HG02938 (cell line): ENCODE results near the gene STS.
A peak's percentile ranks its signal among the peaks of the same experiment; 100 is the strongest.

ENCODE experiments used
- ATAC-seq: cut with Tn5 transposase; IDR thresholded peaks from one replicate; pipeline ENCODE4 v1.9.1; 2021; ENCODE audit warnings: mild to moderate bottlenecking, moderate library complexity; ENCODE audit not compliant: unreplicated experiment

Gene STS

GRCh38 chrX:7134981-7135380 is 12.5 kb upstream of the STS start:
- no peak for ATAC-seq

DNA sequence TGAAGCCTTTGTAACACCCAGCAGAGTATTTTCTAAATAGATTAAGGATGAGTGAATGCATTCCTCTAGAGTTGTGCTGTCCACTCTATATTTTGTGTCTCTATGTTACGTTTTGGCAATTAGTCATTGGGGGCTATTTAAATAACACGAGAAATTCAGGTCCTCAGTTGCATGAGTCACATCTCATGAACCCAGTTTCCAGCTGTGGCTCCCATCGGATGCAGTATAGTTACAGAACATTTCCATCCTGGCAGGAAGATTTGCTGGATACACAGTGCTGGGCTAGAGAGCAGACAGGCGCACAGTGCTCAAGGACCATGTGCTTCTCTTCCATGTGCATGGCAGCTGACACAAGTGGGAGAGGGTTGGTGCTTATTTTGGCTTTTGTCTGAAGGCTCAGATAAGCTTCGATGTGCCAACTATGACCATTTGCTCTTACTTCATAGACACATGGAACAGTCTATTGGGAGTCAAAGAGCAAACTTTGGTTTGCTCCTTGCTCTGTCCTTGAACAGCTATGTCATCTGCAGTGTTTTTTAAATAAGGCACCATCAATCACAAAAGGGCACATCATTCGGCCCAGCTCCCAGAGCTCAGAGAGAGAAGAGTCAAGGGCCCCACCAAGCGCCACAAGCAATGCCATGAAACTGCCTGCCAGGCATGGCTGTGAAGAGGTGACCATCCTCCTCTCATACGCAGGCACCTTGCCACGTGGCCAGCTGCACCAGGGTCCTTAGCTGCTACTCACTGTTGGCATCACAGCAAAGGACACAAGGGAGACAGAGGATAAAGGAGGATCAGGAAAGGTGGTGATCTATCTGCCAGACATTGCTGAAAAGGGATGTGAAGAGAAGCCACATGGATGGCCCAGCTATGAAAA is 8.1 kb upstream of the STS start:
- no peak for ATAC-seq

DNA sequence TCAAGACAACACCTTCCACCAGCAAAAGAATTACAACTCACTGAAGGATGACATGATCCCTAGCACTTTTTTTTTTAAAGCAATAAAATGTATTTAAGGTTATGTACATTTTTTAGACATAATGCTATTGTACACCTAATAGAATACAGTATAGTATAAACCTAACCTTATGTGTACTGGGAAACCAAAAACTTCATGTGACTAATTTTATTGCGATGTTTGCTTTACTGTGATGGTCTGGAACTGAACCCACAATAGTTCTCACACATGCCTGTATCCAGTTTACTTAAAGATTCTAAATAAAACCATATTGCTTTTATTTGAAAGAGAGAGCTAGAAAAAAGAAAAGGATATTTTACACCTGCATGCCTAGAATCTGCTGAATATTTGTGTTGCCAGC is 4.4 kb upstream of the STS start:
- ATAC-seq = no peak

GRCh38 chrX:7143941-7144525 is 3.5 kb upstream of the STS start:
- ATAC-seq = no peak

DNA sequence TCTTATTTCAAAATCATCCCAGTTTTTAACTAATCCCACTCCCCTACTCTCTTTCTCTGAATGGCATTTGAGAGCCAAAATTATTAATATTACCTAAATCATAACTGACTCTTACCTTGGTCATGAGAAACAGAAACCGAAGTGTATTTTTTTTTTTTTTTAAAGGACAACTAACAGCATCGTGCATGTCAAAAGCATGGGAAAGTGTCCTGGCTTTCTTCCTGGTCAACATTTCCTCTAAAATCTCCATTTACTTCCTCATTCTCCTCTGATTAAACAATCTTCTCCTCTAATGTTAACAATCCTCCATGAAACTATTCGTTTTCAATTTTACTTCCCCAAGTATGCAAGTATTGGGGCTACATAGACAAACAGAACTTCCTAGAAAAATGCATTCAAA is 2.1 kb upstream of the STS start:
- ATAC-seq = no peak

GRCh38 chrX:7146020-7146702 is 1.4 kb upstream of the STS start:
- no peak for ATAC-seq

- peak; percentile 15 for ATAC-seq
These were observed 654 bp upstream of the STS start for GRCh38 chrX:7146703-7147412.

DNA sequence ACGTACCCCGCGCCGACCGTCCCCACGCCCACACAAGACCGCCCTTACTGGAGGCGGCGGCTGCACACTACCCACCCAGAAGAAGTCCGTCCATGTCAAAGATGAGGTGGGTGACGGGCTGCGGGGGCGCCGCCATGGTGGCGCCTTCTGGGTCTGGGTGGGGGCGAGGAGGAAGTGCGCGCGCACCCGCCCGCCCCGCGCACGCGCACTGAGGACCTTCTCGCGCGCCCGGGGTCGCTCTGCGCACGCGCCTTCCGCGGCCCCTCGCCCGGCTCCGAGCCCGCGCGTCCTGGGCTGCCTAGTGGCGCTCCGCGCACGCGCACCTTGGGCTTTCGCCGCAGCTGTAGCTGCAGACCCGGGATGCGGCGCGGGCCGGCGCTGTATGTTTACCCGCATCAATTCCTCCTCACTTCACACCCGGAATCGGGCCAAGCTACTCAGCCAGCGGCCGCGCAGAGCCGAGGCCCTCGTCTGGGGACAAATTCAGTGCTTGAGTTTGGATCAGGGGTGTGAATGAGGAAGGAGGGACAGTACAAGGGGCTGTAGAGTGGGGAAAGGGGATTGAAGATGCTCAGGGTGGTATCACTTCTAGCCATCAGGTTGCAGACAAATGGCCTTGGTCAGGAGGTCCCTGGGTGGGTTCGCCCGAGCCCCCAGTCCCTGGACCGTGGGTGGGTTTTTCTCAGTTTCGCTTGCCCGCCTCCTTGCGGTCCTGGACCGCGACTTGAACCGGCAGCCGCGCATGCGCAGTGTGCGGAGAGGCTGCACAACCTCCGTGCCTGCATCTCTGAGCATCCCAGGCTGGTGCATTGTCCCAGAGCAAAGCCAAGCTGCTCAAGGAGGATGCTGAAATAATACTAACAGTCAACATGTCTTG is 704 bp downstream of the STS start, which contains the start of gene PUDP:
TSS of gene PUDP (minus strand) at position 176 of the 877 bp plus-strand sequence. CDS start at position 136, 40 bp downstream.
- peak; percentile 61 for ATAC-seq

DNA sequence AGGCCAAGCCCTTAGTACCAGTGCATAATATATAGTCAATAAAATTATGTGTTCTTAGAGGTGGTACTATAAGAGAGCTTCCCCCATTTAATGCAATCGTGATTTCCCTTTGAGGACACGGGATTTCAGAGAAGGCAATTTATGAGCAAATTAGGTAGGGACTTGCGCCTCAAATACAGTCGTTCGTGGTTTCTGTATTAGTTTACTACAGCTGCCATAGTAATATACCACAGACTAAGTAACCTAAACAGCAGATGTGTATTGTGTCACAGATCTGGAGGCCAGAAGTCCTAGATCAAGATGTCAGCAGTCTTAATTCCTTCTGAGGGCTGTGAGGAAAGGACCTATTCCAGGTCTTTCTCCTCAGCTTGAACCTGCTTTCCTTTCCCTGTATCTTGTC is 1.9 kb downstream of the STS start:
- peak; percentile 23 for ATAC-seq

GRCh38 chrX:7153231-7153630 is 5.7 kb downstream of the STS start:
- no peak for ATAC-seq

- ATAC-seq = no peak
These were observed 6.6 kb downstream of the STS start for GRCh38 chrX:7154041-7154597.

- no peak for ATAC-seq
These were observed 7.7 kb downstream of the STS start for GRCh38 chrX:7155163-7155562.

DNA sequence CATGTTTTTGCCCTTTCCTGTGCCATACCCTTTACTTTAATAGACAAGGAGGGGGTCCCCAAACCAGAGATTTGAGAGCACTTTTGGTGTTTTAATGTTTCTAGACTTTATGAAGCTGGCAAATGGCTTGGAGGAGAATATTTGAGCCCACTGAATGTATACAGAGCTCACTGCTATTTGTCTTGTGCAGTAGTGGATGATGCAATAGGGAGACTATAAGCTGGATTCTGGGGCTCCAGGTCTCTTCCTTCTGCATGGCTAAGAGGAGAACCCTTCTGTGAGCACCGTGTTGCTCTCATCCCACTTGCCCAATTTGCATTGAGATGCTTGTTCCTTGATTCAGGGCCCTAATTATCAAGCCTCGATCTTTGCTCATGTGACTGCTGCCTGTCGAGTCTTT is 9.4 kb downstream of the STS start:
- no peak for ATAC-seq

- ATAC-seq = no peak
These were observed 11.0 kb downstream of the STS start for GRCh38 chrX:7158468-7158990.

DNA sequence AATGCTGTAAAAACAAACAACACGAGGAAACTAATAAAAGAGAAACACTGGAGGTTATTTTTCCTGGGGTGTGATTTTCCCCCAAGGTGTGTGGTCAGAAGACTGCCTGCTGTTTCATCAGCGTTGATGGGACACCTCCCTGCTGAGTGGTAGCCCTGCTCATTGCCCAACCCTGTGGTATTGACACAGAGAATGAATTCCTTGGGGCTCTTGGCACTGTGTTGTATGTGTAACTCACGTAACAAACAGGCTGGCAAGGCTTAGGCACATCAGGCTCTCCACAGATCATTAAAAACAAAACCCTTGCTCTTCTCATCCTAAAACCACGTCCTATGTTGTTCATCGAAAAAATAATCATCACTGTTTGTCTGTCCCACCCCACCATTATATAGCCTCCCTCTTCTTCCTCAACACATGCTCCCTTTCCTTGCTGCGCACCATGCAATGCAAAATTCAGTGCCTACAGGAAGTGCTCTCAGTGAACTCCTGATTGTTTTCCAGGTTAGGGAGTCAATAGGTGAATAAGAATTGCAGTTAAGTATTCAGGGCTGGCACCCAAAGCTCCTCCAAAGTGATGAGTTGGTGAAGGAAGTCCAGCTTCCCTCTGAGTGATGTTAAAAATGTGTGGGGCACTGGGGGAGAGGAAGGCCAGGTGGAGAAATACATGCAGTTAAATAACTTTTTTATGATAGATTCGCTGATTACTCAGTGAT is 11.8 kb downstream of the STS start:
- ATAC-seq = no peak

DNA sequence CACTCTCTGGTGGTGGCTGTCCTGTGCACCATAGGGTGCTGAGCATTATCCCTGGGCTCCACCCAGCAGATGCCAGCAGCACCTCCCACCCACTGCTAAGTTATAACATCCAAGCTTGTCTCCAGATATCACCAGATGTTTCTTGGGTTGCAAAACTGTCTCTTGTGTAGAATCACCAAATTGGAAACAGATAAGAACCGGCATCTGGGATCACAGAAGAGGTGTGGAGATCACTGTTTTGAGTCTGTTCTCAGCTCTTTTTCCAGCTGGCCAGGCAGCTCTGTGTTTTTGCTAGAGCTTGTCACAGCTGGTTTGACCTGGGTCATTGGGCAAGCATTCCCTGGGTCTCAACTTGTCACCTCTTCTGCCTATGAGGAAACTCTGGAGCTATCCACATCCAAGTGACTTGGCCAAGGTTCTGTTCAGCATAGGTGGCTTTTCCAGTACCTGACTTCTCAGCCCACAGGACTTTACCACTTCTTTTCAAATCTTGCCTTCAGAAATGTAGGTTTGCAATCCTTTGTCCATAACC is 15.7 kb downstream of the STS start:
- ATAC-seq = no peak

DNA sequence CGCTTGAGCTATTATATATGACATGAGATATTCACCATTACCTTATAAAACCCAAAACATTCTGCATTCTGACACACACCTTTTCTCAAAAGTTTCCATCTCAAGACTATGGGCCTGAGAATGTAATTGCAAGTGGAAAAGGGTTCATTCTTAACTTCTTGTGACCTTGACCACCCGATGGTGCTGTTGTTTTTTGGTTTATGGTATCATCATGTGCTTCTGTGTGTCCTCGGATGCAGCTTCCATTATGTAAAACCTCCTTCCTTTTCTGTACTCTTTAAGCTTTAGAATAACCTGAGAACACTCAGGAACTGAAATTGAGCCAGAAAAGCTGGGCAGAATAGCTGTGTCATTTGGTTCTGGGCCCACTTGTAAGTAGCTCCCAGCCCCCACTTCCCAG is 16.7 kb downstream of the STS start:
- ATAC-seq = no peak

DNA sequence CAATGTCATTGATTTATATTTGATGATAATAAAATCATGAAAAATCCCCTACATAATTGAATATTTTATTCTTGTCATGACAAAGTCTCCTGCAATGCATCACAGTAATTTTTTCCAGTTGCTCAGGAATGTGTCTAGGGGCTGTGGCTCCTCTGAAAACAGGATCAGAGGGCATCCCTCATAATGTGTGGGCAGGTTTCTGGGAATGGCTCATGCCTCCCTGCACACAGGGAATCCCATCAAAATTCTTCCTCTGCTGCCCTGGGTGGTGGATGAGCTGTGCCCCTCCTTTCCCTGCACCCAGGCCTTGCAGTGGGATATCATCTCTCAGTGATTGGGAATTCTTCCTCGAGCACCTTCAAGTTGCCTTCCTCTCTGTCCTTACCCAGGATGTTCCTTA is 20.9 kb downstream of the STS start:
- no peak for ATAC-seq

- no peak for ATAC-seq
These were observed 22.1 kb downstream of the STS start for GRCh38 chrX:7169627-7170026.
